ENCODE measurements around the gene TRAIP.
"Not testable (repeated sequence)": the region's sequence is repeated elsewhere in the genome, so short reads cannot be mapped to it uniquely, and the experiment has no call there.

Gene TRAIP

DNA sequence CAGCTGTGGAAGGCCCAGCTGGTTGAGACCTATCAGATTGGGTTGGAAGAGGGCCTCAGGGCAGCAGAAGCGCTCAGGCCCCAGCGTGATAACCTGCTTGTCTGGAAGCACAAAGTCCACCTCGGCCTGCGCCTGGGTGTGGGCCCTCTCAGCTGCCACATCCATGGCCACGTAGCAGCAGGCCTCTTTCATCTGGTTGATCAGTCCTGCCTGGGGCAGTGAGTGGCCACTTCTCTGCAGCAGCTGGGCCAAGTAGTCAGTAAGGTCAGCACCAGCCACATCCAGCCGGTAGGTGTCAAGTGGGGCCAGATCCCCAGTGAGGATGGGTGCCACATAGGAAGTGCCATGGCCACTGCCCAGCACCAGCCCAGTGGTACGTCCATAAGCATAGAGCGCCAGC is 17.3 kb upstream of the TRAIP start:
- ATAC-seq: no peak

DNA sequence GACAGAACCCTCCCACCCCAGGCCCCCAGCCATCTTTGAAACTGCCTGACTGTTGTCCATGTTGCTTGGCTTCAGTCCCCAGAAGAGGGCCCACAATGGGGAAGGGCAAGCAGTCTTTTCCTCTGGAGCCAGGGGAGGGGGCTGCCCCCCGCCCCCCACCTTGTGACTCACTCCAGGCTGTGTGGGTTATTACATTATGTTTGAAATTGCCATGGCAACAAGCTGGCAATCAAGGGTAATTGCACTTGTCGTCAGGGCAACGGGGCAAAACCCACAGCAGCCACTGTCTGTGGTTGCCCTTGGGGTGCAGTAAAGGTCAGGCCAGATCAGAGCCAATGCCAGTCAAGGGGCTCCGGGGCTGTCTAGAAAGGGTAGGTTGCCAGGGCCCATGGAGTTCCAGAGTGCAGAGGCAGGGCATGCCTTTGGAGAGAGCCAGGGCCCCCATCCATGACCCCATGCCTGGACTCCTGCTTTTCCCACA is 16.5 kb upstream of the TRAIP start:
- ATAC-seq: peak; percentile 33 to 42

DNA sequence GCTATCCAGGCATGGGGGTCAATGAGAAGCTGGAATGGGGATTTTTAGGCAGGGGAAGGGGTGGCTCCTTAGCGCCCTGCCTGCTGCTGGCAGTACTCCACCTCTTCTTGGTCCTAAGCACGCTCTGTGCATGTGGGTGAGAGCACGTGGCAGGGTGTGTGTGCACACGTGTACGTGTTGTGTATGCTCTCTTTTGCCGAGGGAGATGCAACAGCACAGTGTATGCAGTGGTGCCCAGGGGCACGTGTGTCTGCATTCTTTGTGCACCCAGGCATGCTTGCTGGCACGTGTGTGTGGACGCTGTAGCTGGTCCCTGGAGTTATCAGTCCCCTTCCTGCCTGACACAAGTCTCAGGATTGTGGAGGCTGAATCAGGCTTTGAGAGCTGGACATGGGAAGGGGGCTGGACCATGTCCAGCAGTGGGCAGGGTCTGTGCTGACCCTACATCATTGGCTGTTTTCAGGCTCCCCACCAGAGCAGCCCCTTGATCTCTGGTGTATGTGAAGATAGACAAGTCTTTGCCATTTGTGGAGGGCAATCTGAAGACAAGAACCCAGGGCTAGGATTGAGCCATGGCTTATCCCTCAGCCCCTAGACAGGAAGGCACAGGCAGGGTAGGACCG is 15.3 kb upstream of the TRAIP start:
- no peak for ATAC-seq

DNA sequence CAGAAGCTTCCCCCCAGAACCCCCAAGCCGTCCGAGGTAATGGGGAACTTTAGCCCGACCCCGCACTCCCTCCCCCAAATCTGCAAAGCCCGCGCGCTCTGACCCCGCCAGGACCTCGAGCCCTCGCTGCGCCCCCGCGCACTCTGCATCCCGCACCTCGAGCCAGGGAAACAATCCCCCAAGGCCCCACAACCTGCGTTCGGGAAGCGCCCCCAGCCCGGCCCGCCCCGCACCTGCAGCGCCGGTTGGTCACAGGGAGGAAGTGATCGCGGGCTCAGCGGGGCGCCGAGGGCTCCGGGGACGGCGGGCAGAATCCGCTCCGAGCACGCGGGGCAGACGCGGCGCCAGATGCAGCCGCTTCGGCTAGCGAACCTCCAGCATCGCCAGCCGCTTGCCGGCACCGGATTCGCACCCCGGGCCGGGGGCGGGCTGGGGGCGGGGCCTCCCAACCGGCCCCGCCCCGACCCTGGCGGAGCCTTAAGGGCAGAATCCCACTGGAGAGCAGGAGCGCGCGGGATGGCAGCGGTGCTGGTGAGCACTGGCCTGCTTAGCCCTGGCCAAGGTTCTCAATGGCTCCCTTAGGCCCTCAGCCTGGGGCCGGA is 13.3 kb upstream of the TRAIP start, which contains the start of gene CAMKV:
TSS of gene CAMKV (minus strand) at position 382 of the 602 bp plus-strand sequence. CDS start 7,518 bp downstream, outside the sequence.
- peak; percentile 48 to 50 for ATAC-seq

DNA sequence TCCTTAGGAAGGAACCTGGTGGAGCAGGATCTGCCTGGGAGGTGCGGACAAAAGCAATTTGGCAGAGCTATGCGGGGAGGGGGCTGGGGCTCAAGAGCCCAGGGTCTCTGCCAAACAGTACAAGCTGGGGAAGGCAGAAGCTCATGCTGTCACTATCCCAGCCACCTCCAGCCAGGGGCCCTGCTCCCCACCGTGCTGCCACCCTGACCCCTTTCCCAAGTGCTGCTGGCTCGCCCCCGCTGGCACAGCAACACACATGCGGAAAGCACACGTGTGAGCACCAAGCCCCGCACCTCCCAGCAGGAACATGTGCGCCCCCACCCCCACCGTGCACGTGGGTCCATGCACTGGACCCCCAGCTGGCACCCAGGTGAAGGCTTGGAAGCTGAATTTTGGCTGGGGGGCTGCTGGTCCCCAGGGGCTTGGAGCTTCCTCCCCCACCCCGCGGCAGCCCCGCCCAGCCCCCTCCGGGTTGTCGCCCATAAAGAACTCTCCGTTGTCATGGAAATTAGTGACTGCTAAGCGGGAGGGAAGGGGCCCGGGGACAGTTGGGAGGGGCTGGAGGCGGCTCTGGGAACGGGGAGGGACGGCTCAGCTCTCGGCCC is 12.6 kb upstream of the TRAIP start:
- no peak for ATAC-seq

DNA sequence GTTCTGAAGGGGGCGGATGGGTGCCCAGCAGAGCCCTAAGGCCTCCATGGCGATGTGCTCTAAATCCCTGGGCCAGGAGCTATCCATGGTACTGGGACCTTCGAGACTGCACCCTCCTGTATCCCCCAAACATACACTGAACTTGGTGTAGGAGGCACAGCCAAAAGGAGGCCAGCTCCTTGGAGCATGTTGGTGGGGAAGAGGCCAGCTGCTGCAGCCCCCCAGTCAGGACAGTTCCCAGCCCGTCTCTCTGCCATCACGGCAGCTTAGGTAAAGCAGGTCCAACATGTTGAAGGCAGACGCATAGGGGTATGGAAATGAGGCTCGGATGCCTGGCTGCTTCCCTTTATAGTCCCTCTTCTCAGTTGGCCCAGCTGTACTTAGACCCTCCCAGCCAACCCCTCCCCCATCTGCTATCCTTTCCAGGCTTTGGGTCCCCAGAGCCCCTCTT is 11.5 kb upstream of the TRAIP start:
- ATAC-seq: no peak

DNA sequence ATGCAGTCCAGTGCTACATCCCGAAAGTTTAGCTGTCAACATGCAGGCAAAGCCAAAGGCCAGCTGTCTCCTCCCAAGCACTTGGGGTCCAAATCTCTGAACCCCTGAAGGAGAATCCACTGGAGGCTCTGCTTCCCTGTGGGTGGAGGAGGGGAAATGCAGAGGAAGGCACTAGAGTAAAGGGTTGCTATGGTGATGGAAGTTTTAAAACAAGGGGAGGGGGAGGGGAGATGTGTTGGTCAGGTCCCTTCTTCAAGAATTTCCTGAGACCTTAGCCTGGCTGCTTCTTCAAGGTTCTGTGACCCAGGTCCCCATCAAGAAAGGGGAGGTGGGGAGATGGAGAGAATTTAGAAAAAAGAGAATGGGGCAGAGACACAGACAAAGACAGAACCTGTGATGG is 11.0 kb upstream of the TRAIP start:
- ATAC-seq: no peak

DNA sequence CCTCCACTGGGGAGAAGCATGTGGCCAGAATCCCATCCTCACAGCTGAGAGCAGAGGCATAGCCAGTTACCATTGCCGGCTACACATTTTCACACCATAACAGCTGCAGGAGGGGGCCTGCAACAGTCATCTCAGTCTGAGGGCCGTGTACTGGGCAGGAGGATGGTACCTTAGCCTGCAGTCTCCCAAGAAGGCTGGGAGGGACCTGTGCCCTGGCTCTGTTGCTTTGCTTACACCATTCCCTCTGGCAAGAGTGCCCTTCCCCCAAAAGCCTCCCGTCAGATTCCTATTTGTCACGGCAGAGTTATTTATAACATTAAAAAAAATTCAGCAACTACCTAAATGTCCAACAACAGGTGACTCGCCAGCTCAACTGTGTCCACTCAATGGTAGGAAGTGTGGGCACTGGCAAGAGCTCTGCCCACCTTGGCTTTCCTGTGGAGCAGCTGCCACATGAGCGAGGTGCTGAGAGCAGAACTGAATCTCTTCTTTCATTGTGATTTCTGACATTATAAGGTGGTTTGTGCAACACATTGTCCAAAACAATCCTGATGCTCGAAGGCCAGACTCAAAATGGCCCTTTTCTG is 8.9 kb upstream of the TRAIP start:
- ATAC-seq: no peak

DNA sequence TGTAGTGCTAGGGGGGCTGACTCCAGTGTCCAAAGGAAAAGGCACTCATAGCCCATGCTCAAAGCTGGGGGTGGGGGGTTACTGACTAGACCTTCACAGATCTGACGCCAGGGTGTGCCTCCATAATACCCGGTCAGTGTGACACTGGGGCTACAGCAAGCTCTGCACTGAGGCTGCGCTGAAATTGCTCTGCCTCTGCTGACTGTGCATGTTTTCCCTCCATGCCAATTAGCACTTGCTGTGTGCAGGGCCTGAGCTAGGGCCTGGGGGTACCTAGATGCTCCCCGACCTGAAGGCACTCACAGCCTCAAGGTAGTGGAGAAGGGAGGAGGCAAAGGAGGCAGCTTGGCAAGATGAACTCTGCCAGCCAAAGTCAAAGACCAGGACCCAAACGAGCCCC is 8.1 kb upstream of the TRAIP start:
- ATAC-seq: no peak

DNA sequence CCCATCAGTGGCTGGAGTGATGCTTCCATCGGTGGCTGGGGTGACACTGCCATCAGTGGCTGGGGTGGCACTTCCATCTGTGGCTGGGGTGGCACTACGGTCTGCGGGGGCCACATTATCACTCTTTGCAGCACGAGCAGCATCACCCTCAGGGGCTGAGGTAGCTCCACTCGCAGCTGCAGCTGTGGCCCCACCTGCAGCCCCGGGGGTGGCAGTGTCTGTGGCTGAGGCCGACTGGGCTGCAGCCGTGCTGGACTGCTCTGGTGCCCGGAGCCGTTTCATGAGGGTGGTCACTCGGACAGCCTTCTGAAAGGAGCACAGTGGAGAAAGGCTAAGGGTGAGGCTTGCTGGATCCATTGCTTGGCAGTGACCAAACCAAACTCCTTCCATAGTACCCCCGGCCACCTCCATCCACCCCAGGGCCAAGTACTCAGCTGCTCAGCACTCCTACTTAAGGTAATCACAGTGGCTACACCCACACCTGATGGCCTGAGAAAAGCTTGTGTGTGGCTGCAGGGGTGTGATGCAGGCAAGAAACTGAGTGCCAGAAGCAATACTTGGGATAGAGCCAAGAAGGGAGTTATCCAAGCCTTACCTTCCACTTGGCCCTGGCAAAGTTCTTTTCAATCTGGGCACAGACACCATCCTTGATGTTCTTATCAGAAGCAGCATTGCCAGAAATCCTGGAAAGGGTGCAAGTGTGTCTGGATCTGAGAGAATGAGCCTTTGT is 3.4 kb upstream of the TRAIP start:
- ATAC-seq: no peak

DNA sequence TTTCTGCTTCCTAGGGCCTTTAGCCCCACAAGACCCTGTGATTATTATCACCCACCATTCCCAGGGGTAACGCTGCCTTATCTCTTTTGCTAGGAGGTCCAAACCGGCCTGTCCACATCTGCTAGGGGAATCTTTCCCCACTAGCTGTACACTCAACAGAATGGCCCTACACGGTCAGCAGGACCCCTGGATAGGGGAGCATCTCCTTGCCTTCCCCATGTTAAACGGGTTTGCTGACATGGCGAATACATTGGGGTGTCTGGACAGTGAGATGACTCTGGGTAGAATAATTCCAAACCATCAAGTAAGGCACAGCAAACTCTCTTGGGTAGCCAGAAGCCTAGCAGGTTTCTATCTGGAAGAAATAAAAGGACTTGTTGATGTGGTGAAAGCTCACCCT is 702 bp downstream of the TRAIP start:
- ATAC-seq: no peak

DNA sequence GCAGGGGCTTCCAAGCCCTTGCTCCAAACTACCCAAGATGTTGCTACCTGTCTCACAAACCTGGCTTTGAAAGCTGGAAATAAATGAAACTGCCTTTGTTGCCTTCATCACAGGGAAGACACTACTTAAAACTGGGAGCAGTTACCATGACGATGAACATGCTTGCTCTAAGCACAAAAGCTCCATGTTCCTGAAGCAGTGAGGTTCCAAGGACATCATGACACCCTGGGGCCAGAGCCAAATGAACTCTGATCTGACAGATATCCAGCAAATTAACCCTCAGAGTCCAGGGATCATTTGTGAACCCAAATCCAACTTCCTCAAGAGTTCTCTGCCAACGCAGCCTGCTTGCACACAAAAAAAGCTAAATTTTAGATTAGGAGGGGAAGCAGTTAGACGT is 10.7 kb downstream of the TRAIP start:
- no peak for ATAC-seq

DNA sequence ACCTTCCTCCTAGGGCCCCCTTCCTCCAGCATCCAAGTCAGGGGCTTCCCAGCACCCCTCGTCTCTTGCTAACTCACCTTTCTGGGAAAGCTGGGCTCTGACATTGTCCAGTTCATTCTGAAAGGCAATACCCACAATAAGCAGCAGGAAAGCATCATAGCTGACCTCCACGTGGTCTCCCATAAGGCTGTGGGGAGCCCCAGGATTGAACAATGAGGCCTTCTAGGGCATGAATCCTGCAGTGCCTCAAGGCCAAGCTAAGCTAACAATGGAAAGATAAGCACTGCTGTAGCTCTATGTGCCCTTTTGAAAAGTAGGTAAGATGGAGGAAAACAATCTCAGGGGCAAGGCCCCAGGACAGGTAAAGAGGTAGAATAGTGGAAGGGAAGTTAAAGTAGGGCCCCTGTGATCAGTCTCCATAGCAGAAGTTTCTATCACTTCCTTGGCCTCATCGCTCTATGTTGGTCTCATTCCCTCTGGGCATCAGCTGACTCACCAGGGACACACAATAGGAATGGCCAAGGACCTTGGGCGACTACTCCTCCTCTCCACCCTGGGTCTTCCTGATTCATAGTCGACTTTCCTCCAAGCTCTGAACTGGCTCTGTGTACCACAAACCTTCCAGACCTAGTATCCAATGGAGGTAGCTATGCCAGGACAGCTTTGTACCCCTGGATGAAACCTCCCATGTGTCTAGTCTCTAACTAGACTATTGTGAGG is 11.7 kb downstream of the TRAIP start:
- no peak for ATAC-seq

DNA sequence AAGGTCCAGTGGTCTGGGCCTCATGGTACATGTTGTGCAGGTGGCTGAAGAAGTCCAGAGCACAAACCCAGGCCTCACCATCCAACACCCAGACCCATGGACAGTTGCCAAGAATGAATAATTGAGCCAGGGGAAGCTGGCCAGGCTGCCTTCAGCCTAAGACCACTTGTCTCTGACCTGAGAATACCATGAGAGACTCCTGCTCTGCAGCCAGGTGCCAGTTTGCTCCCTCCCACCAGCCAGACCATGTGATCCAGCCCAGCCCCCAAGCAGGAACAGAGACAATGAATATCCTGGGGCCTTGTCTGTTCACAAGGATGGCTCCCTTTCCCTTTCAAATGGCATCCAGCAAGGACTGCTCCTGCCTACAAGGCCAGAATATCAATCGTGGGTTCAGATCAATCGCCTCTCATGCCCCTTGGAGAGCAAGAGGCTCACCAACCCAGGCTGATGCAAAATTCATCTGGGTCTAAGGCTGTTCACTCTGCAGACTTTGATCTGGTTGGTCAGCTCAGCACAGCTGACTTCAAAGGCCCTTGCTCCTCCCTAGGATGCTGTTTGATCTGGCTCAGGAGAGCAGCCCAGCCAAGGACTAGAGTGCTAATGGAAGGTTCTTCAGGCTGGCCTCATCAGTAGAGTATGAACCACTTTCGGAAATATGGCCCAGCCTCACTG is 13.4 kb downstream of the TRAIP start:
- ATAC-seq: no peak

DNA sequence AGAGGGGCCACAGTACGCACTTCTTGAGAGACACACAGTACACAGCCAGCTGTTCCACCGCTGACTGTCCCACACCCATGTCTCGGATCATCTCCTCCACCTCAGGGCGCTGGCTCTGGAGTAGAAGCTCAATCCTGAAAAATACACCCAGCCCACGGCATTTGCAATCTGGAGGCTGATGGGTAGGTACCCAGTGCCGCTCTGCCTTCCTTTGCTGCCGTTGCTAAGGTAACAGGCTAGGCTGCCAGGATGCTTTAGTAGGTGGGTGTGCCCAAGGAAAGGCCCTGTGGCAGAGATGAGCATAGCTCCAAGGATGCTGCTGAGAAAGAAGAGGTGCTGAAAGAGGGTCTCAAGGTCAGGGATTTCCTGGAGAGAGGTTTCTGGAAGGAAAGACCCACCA is 14.6 kb downstream of the TRAIP start:
- ATAC-seq: no peak

DNA sequence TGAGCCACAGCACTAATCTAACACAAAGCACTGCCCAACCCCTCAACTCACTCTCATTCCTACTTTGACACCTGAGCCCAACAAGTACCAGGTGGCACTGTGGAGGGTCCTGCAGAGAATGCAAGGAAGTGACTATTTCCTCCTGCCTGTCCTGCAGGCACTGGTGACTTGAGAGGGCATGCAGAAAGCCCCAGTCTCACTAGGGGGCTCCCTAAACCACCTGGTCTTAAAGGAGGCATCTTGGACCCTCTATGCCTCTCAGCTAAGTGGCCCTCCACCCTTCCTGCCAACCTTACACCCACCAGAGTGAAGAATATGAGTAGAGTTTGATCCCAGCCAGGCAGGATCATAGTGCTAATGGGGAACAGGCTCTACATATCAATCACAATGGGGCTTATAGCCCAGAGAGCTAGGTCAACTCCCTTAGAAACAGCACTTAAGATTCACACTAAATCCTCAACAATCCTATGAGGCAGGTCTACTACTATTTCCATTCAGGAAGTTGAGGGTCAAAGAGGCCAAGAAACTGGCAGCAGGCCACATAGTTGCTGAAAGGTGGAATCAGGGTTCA is 15.2 kb downstream of the TRAIP start:
- peak in 1 of 2 donors; percentile 12 for ATAC-seq

DNA sequence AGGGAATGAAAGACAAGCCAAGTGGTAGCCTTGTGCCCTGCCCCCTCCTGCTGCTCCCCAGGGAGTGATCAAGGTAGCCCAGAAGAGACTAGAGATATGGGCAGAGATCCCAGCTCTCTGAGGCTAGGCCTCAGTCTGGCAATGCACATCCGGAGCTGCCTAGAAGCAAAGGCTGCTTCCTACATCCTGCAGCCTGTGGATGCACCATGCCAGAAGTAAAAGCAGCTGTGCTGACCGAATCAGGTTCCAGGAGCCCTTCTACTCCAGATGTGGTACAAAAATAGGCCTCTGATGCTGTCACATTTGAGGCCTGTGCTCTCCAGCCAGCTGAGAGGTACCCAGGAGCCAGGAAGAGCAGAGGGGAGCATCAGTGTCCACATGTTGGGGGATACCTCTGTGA is 16.0 kb downstream of the TRAIP start:
- ATAC-seq: no peak

DNA sequence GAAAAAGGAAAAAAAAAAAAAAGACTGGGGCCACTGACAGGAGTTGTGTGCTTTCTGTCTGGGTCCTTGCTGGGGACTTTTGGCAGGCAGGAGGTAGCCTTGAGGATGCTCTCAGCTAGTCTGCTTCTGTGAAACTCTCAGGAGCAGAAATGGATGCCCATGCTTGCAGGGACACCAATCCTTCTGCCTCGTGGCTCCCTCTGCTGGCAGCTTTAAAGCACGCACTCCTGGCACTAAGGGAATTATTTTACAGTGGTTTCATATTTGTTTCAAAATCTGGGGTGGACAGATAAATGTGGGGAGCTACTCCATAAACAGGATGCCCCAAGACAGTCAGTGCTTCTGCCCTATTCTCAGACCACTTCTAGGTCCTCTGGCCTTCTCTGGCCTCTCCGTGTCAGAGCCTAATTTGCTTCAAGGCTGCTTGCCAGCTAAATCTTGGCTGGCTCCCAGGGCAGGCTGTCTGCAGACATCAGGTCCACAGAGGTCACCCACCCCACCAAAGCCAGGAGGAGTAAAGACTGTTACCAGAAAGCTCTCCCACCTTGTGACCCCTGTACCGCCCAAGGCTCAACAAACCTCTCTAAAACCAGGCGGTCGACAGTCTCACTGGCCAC is 17.1 kb downstream of the TRAIP start:
- ATAC-seq: peak; percentile 79 to 90

DNA sequence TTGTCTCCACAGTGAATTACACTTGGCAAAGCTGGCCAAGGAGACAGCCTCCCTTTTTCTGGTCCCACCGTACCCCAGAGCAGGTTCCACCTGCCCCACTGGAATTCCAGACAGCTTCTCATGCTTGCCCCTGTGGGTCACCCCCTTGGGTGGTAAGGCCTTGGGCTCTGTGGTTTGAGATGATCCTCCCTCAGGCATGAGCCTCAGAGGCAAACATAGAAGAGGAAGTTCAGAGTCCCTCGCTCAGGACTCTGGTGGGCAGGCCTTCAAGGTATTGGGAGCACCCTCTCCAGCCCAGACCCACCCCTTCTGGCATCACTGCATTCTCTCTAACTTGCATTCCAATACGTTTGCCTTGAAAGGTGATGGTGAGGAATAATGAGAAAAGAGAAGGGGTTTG is 25.0 kb downstream of the TRAIP start:
- no peak for ATAC-seq

DNA sequence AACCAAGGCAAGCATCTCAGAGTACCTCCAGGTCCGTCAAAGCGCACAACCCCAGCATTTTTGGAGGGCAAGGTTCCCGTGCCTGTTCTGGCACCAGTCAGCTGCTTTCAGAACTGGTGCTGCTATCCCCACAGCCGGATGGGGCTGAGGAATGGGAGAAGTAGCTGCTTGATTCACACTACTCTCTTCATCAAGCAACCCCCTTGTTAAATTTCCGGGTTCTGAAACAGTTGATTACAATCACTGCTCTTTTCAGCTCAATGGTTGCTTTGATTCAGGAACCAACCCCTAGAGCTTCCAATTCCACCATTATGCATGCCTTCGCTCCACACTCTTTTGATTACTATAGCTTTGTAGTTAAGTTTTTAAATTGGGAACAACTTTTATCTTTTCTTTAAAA is 30.3 kb downstream of the TRAIP start:
- ATAC-seq: no peak

DNA sequence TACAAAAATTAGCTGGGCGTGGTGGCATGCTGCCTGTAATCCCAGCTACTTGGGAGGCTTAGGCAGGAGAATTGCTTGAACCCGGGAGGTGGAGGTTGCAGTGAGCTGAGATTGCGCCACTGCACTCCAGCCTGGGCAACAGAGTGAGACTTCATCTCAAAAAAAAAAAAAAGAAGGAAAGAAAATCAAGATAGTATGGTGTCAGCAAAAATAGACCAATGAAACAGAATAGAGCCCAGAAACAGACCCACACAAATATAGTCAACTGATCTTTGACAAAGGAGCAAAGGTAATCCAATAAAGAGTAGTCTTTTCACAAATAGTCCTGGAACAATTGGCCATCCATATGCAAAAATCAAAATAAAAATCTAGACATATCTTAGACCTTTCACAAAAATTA is 33.2 kb downstream of the TRAIP start:
- ATAC-seq: not testable (repeated sequence)
